Osteoblast (primary cell): ENCODE measurements around the gene TMCC1. TPM values are rescaled to one million over a fixed set of nuclear protein-coding genes. Genes with fewer than 3 reads are reported as not detected.
"Not testable (repeated sequence)": the region's sequence is repeated elsewhere in the genome, so short reads cannot be mapped to it uniquely, and the experiment has no call there.

ENCODE experiments used
- DNase-seq: peaks from one replicate; pipeline ENCODE4 v3.0.0; 2011; ENCODE audit warnings: low spot score, mixed read lengths; ENCODE audit not compliant: insufficient read length; ENCODE audit errors: missing footprints
- H2AFZ ChIP-seq: 2 replicates; pipeline ENCODE4 v1.6.0; 2011; ENCODE audit warnings: mild to moderate bottlenecking, low read length
- H3K27ac ChIP-seq: 2 replicates; pipeline ENCODE4 v1.5.1; 2011; ENCODE audit warnings: mild to moderate bottlenecking, low read depth, low read length, moderate library complexity
- H3K27me3 ChIP-seq: 2 replicates; pipeline ENCODE4 v1.6.0; 2012; ENCODE audit warnings: mild to moderate bottlenecking, control low read depth, inconsistent platforms, low read length, moderate library complexity; ENCODE audit not compliant: insufficient read depth
- H3K36me3 ChIP-seq: 2 replicates; pipeline ENCODE4 v1.5.1; 2011; ENCODE audit warnings: mild to moderate bottlenecking, low read length, control low read depth, moderate library complexity; ENCODE audit not compliant: insufficient read depth
- H3K4me1 ChIP-seq: 2 replicates; pipeline ENCODE4 v1.5.1; 2011; ENCODE audit warnings: mild to moderate bottlenecking, low read length, control low read depth, moderate library complexity; ENCODE audit not compliant: insufficient read depth
- H3K4me2 ChIP-seq: 2 replicates; pipeline ENCODE4 v1.6.0; 2011; ENCODE audit warnings: mild to moderate bottlenecking, low read length; ENCODE audit not compliant: insufficient read depth
- H3K4me3 ChIP-seq: fragments of 200-600 bp; sonication (generic); 3 replicates; pipeline ENCODE4 v1.5.1; 2012; ENCODE audit warnings: mild to moderate bottlenecking, low read length, inconsistent platforms; ENCODE audit not compliant: insufficient read depth
- H3K79me2 ChIP-seq: 2 replicates; pipeline ENCODE4 v1.6.0; 2012; ENCODE audit warnings: mild to moderate bottlenecking, low read length, control low read depth, inconsistent platforms; ENCODE audit not compliant: insufficient read depth
- H3K9me3 ChIP-seq: 2 replicates; pipeline ENCODE4 v1.5.1; 2011; ENCODE audit warnings: low read depth, low read length, control low read depth
- H4K20me1 ChIP-seq: 2 replicates; pipeline ENCODE4 v1.6.0; 2012; ENCODE audit warnings: mild to moderate bottlenecking, low read length, control low read depth; ENCODE audit not compliant: insufficient read depth
- total RNA-seq: library from RNA; depleted of rRNA; stranded (reverse); fragments of >200 nt; gene quantifications from 2 replicates; pipeline ENCODE4 v1.2.3, GENCODE V29; 2012
- TF ChIP-seq, protein P1 (sequence below): IDR thresholded peaks from 2 replicates; pipeline ENCODE4 v1.5.1; 2011; ENCODE audit warnings: mild to moderate bottlenecking, low read depth, low read length, moderate library complexity; ENCODE audit errors: extremely low read depth

Gene TMCC1
- total RNA-seq, 1 donor, result 17.4 TPM

- Histone ChIP-seq H3K79me2 (no peaks in the 10 kb centered on the region), H3K4me3 (no peak overlapping the region), H3K27me3 (no peaks in the 10 kb centered on the region), H3K27ac (peak overlapping the region; percentile 56), H2AFZ (no peak overlapping the region), H3K9me3 (no peaks in the 10 kb centered on the region), H3K36me3 (no peaks in the 10 kb centered on the region), H3K4me1 (peaks cover 46% of the 10 kb centered on the region), H3K4me2 (no peak overlapping the region), H4K20me1 (no peaks in the 10 kb centered on the region)
- TF ChIP-seq, protein P1, sequence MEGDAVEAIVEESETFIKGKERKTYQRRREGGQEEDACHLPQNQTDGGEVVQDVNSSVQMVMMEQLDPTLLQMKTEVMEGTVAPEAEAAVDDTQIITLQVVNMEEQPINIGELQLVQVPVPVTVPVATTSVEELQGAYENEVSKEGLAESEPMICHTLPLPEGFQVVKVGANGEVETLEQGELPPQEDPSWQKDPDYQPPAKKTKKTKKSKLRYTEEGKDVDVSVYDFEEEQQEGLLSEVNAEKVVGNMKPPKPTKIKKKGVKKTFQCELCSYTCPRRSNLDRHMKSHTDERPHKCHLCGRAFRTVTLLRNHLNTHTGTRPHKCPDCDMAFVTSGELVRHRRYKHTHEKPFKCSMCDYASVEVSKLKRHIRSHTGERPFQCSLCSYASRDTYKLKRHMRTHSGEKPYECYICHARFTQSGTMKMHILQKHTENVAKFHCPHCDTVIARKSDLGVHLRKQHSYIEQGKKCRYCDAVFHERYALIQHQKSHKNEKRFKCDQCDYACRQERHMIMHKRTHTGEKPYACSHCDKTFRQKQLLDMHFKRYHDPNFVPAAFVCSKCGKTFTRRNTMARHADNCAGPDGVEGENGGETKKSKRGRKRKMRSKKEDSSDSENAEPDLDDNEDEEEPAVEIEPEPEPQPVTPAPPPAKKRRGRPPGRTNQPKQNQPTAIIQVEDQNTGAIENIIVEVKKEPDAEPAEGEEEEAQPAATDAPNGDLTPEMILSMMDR, result no peak
- DNase-seq, result peak; percentile 84
Measured at GRCh38 chr3:129611446-129611800, 282.1 kb downstream of the TMCC1 start.

DNA sequence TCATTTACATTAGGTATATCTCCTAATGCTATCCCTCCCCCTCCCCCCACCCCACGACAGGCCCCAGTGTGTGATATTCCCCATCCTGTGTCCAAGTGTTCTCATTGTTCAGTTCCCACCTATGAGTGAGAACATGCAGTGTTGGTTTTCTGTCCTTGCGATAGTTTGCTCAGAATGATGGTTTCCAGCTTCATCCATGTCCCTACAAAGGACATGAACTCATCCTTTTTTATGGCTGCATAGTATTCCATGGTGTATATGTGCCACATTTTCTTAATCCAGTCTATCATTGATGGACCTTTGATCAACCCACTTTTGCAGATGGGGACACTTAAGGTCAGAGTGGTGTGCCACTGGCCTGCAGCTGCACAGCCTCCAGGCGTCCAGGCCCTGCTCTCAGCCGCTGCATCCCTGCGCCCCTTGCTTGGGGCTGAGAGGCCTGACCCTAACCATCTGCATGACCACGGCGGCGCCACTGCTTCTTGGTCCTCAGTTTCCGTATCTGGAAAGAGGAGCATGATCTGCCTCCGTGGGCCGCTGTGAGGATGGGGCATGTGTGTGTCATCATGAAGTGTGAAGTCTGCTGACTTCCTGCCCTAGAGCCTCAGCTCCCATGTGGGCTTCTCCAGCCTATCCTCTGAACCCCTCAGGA lies 282.6 kb downstream of the TMCC1 start:
- peaks cover 41% of the 10 kb centered on the region for H3K4me1 ChIP-seq
- H3K4me3 ChIP-seq, H3K9me3 ChIP-seq, H4K20me1 ChIP-seq, H2AFZ ChIP-seq, H3K36me3 ChIP-seq, H3K4me2 ChIP-seq, H3K27me3 ChIP-seq, H3K79me2 ChIP-seq, H3K27ac ChIP-seq: not testable (repeated sequence)
- peak; percentile 49 for DNase-seq

DNA sequence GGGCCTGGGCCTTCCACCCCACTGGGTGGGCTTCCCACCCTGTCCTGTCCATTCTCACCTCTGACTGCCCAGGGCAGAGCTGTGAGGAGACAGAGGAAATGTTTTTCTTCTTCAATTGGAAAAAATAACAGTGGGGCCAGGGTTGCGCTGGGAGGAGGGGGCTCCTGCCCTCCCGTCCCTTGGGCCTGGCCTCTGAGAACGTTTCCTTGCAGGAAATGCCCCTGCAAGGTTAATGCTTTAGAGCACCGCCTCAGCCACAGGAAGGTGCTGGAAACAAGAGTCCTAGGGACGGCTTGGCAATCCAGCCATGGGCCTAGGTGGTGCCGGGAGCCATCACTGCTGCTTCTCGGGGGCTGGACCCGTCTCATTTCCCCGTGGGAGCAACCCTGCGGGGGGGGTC lies 283.2 kb downstream of the TMCC1 start:
- DNase-seq, result peak; percentile 66

GRCh38 chr3:129609591-129610182 lies 283.8 kb downstream of the TMCC1 start:
- peaks cover 16% of the 10 kb centered on the region for H3K79me2 ChIP-seq
- H3K4me2 ChIP-seq, result no peak overlapping the region
- peaks cover 4% of the 10 kb centered on the region for H4K20me1 ChIP-seq
- H3K9me3 ChIP-seq, result no peaks in the 10 kb centered on the region
- TF ChIP-seq, protein P1, result no peak
- H3K27ac ChIP-seq, result peak overlapping the region; percentile 21
- peaks cover 41% of the 10 kb centered on the region for H3K4me1 ChIP-seq
- no peaks in the 10 kb centered on the region for H3K27me3 ChIP-seq
- peak; percentile 74 for DNase-seq
- no peaks in the 10 kb centered on the region for H3K36me3 ChIP-seq
- H2AFZ ChIP-seq, result no peak overlapping the region
- no peak overlapping the region for H3K4me3 ChIP-seq

More for the DNA sequence above, 283.2 kb downstream of the TMCC1 start:
- no peaks in the 10 kb centered on the region for H3K27me3 ChIP-seq
- peaks cover 10% of the 10 kb centered on the region for H3K79me2 ChIP-seq
- no peaks in the 10 kb centered on the region for H4K20me1 ChIP-seq
- H3K27ac ChIP-seq, result no peak overlapping the region
- no peaks in the 10 kb centered on the region for H3K36me3 ChIP-seq
- H3K9me3 ChIP-seq, result no peaks in the 10 kb centered on the region
- no peak overlapping the region for H2AFZ ChIP-seq
- peaks cover 37% of the 10 kb centered on the region for H3K4me1 ChIP-seq
- H3K4me3 ChIP-seq, result no peak overlapping the region
- no peak overlapping the region for H3K4me2 ChIP-seq
- TF ChIP-seq, protein P1, result no peak
